Activated CD4-positive, CD25-positive, alpha-beta regulatory T cell treated with anti-CD3 and anti-CD28 coated beads, Interleukin-2, amount 50 U/mL, for 72 hours (primary cell): ENCODE data around the gene LPIN2.
"Not testable (repeated sequence)": the region's sequence is repeated elsewhere in the genome, so short reads cannot be mapped to it uniquely, and the experiment has no call there.

ENCODE experiments used
- DNase-seq: peaks from one replicate; pipeline ENCODE4 v3.0.0; 2021

Gene LPIN2, protein sequence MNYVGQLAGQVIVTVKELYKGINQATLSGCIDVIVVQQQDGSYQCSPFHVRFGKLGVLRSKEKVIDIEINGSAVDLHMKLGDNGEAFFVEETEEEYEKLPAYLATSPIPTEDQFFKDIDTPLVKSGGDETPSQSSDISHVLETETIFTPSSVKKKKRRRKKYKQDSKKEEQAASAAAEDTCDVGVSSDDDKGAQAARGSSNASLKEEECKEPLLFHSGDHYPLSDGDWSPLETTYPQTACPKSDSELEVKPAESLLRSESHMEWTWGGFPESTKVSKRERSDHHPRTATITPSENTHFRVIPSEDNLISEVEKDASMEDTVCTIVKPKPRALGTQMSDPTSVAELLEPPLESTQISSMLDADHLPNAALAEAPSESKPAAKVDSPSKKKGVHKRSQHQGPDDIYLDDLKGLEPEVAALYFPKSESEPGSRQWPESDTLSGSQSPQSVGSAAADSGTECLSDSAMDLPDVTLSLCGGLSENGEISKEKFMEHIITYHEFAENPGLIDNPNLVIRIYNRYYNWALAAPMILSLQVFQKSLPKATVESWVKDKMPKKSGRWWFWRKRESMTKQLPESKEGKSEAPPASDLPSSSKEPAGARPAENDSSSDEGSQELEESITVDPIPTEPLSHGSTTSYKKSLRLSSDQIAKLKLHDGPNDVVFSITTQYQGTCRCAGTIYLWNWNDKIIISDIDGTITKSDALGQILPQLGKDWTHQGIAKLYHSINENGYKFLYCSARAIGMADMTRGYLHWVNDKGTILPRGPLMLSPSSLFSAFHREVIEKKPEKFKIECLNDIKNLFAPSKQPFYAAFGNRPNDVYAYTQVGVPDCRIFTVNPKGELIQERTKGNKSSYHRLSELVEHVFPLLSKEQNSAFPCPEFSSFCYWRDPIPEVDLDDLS

DNA sequence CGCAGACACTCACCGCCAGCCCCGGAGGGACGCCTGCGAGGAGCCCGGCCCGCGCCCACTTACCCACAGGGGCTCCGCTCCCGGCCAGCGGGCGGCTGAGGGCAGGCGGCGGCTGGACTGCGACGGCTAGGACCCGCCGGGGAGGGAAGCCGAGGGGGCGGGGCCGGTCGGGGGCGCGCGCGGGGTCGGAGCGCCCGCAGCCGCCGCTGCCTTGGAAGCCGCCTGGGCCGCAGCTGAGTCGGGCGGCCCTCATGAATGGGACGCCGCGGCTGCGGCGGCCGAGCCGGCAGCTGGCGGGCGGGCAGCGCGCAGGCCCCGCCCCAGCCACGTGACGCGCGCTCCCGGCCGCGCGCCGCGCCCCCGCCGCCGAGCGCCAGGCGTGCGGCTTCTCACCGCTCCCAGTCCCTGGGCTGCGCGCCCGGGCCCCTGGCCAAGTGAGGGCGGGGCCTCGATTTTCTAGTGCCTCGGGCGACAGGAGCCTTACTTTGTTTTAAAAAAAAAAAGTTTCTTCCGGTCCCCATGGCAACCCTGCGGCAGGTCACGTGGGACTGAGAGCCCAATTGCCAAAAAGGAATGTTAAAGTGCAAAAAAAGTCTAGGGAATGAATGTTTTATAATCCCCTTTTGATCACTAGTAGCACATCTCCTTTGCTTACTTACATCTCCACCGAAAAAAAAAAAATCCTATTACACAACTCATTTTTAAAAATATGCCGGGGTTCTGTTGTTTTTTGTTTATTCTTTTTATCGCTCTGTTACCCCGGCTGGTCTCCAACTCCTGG is at the start of gene LPIN2:
TSS of gene LPIN2 (minus strand) at position 121 of the 781 bp plus-strand sequence. CDS start 52,304 bp downstream, outside the sequence.
- peak; percentile 95 for DNase-seq

- no peak for DNase-seq
Measured at GRCh38 chr18:3061581-3062312, 48.8 kb upstream of the LPIN2 start.

- peak; percentile 45 for DNase-seq
Measured at GRCh38 chr18:3060667-3061580, 48.0 kb upstream of the LPIN2 start.

- no peak for DNase-seq
Measured at GRCh38 chr18:3059272-3059671, 46.3 kb upstream of the LPIN2 start.

DNA sequence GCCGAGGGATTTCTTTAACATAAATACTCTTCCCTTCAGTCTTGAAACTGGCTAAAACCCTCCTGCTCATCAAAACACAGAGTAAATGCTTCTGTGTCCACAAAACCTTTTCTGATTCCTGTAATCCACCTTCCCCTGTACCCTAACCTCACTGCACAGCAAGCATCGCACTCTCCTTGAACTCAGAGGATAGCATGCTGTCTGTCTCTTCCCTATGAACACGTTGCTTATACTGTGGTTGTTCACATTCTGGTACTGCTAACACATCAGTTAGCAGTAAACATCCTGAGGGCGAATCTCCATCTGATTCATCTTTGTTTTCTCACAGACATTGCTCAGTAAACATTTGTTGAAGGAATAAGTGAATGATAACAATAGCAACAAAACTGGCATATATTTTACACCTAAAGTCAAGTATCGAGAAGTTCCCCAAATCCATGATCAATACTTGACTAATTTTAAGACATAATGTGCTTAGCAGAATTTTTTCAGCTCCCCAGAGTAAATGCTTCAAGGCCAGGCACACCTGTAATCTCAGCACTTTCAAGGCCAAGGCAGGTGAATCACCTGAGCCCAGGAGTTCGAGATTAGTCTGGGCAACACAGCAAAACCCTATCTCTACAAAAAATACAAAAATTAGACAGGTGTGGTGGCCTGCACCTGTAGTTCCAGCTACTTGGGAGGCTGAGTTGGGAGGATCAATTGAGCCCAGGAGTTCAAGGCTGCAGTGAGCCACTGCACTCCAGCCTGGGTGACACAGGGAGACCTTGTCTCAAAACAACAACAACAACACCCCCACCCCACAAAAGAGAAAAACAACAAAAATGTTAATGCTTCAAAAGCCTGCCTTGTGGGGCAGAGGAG is 45.6 kb upstream of the LPIN2 start:
- no peak for DNase-seq

DNA sequence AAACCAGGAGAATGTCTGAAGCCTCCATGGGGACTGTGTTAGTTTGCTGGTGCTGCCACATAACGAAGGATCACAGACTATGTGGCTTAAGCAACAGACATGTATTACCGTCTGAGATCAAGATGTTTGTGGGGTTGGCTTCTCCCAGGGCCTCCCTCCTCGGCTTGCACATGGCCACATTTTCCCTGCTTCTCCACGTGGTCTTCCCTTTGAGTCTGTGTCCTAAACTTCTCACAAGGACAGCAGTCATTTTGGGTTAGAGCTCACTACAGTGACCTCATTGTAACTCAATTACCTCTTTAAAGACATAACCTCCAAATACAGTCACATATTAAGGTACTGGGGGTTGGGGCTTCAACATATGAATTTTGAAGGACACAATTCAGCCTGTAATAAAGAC is 44.6 kb upstream of the LPIN2 start:
- DNase-seq, result no peak

DNA sequence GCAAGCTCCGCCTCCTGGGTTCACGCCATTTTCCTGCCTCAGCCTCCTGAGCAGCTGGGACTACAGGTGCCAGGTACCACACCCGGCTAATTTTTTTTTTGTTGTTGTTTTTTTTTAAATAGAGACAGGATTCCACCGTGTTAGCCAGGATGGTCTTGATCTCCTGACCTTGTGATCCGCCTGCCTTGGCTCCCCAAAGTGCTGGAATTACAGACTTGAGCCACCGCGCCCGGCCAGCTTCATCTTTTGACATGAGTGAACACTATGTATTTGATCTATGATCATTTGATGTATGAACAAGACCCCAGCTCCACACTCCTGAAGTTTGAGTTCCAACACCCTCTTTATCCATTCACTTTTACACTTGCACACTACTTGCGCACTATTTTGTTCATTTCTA is 43.4 kb upstream of the LPIN2 start:
- no peak for DNase-seq

DNA sequence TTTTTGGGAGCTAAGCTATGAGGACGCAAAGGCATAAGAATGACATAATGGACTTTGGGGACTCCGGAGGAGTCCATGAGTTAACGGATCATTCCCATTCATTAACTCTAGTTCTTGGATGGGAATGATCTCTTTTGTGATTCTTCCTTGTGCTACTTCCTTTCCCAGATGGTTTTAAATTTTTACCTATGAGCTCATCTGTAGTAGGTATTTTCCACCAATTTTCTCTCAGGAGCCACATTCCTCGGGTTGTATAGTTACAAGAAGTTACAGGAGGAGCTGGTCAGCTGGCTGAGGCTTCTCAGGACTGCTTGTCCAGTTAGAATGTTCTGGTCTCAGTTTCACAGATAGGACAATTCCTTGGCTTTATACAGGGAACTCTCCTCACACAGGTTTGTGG is 42.9 kb upstream of the LPIN2 start:
- DNase-seq, result no peak

DNA sequence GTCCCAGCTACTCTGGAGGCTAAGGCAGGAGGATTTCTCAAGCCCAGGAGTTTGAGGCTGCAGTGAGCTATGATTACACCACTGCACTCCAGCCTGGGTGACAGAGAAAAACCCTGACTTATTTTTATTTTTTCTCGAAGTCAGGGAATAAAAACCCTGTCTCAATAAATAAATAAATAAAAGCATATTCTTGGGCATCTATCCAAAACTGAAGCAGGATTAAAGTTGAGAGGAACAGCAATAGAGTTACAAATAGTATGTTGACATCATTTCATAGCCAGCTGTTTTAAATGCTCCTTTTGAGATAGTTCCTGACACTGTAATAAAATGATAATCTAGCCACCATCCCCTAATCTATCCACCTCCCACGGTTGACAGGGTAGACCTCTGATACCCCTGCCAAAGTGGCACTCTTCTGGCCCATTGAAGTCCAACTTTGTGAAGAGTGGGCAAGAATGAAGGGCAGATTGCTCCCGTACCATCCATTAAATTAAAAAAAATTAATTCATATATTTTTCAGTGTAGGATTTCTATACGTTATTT is 42.3 kb upstream of the LPIN2 start:
- no peak for DNase-seq

DNA sequence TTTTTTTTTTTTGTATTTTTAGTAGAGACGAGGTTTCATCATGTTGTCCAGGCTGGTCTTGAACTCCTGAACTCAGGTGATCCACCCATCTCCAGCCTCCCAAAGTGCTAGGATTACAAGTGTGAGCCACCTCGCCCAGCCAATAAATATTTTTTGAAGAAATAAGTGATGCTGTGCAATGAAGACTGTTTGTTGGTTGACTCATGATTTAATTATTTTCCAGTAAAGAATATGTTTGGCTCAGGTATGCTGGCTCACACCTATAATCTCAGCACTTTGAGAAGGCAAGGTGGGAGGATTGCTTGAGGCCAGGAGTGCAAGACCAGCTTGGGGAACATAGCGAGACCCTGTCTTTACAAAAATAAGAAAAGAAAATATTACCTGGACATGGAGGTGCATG is 41.8 kb upstream of the LPIN2 start:
- no peak for DNase-seq

GRCh38 chr18:3054214-3054613 is 41.3 kb upstream of the LPIN2 start:
- DNase-seq, result no peak

GRCh38 chr18:3053081-3053480 is 40.1 kb upstream of the LPIN2 start:
- DNase-seq, result no peak

- DNase-seq, result no peak
Measured at GRCh38 chr18:3052411-3052758, 39.4 kb upstream of the LPIN2 start.

- DNase-seq, result no peak
Measured at GRCh38 chr18:3051718-3052410, 38.9 kb upstream of the LPIN2 start.

DNA sequence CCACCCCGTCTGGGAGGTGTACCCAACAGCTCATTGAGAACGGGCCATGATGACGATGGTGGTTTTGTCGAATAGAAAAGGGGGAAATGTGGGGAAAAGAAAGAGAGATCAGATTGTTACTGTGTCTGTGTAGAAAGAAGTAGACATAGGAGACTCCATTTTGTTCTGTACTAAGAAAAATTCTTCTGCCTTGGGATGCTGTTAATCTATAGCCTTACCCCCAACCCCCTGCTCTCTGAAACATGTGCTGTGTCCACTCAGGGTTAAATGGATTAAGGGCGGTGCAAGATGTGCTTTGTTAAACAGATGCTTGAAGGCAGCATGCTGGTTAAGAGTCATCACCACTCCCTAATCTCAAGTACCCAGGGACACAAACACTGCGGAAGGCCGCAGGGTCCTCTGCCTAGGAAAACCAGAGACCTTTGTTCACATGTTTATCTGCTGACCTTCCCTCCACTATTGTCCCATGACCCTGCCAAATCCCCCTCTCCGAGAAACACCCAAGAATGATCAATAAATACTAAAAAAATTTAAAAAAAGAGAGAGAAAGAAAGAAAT is 37.0 kb upstream of the LPIN2 start:
- DNase-seq, result not testable (repeated sequence)

DNA sequence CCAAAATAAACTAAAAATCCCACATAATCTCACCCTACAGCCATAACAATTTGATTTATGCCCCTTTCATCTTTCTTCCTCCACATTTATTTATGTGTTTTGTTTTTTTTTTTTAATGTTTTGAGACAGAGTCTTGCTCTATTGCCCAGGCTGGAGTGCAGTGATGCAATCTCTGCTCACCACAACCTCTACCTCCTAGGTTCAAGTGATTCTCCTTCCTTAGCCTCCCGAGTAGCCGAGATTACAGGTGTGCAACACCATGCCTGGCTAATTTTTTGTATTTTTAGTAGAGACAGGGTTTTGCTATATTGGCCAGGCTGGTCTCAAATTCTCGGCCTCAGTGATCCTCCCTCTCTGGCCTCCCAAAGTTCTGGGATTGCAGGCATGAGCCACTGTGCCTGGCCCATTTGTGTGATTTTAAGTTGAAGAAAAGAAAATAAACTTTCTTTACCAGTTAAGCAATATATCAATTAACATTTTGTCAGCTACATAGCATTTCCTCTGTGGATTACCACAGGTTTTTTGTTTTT is 35.9 kb upstream of the LPIN2 start:
- no peak for DNase-seq

DNA sequence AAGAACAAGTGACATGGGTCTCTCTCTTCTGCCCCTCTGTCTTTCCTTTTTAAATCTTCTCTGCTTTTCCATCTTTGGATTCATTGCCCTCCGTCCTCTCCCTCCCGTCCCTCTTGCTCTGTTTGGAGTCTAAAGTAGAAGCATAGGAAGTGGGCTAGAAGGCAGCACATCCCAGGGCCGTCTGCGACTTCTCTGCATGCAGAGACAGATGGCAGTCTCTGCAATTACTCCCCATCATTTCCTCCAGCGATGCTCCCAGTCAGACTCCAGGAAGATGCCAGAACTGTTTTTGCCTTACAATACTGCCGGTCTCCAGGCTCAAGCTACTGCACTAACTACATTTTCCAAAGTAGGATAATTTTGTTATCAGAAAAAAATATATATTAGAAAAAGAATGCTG is 35.2 kb upstream of the LPIN2 start:
- DNase-seq, result no peak

DNA sequence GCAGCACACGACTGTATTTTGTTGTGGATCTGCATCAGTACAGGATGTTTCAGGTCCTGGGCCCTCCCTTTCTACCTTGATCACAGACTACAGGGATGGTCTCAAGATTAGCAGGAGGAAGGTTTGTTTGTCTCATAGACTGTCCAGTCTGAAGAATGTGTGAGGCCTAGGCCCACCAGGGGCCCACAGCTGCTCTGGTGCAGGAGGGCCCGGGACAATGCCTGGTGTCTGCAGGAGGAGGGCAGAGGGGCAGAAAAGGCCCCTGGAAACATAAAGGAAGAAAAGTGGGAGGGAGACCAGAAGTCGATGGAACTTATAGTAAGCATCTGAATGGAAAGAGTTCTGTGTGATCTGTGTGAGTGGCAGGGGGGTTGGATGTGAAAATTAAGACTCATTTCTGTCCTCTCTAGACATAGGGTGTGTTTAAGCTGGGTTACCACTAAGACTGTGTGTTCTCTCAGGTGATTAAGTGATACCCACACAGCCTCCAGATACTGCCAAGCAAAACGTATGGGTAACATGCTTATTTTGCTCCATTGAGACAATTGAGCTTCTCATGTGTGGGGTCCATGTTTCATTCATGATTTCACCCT is 33.4 kb upstream of the LPIN2 start:
- DNase-seq, result no peak
